Stimulated activated CD8-positive, alpha-beta memory T cell treated with anti-CD3 and anti-CD28 coated beads, Interleukin-12 subunit alpha, Interleukin-12 subunit beta, amount 100 ng/mL, for 24 hours (primary cell): Measurements from ENCODE around the gene ZNF423.

Source experiments
- DNase-seq: peaks from one replicate; pipeline ENCODE4 v3.0.0-alpha.2; 2020; ENCODE audit errors: extremely low read depth

ZNF423 gene

DNA sequence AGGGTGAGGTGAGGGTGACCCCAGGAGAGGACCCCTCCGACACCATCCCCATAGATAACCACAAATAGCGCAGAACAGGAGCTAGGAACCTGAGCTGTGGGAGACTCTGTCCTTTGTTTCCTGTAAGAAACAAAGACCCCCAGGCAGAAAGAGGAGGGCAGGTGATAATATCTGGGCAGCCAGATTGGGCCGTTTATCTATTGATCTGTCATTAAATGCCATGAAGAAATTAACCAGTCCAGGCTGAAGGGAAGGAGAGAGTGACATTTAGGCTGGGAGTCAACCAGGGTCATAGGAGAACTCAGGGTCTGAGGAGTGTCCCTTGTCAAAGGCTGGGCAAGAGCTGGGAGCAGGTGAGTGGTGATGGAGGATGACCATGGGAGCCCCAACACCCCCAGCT, 324.5 kb downstream of the ZNF423 start:
- no peak for DNase-seq

DNA sequence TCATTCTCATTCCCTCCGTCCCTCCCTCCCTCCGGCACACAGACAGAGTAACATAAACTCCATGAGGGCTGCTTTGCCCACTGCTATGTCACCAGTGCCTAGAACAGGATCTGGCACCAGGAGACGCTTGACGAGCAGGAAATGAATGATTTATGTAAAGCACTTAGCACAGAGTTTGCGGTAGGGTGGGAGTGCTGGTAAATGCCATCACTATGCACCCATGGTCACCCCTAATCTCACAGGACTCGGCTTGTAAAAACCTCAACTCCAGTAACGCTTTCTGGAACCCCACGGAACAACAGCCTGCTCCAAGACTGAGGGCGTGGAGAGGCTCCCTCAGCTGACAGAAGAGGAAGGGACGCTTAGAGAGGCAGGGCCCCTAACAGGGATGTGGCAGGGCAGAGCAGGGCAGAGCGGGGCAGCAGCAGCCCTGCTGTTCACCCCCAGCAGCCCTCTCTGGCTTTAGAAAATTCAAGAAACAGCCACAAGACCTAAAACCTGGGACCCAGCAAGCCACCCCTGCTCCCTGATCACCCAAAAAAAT, 325.4 kb downstream of the ZNF423 start:
- no peak for DNase-seq

- no peak for DNase-seq
Observed at GRCh38 chr16:49529411-49530045, 326.4 kb downstream of the ZNF423 start.

- no peak for DNase-seq
Observed at GRCh38 chr16:49528866-49529288, 327.0 kb downstream of the ZNF423 start.

GRCh38 chr16:49528060-49528865, 327.6 kb downstream of the ZNF423 start:
- DNase-seq = no peak

GRCh38 chr16:49527611-49528010, 328.3 kb downstream of the ZNF423 start:
- no peak for DNase-seq

- DNase-seq = no peak
Observed at GRCh38 chr16:49526860-49527365, 329.0 kb downstream of the ZNF423 start.

- no peak for DNase-seq
Observed at GRCh38 chr16:49524947-49525315, 331.0 kb downstream of the ZNF423 start.

DNA sequence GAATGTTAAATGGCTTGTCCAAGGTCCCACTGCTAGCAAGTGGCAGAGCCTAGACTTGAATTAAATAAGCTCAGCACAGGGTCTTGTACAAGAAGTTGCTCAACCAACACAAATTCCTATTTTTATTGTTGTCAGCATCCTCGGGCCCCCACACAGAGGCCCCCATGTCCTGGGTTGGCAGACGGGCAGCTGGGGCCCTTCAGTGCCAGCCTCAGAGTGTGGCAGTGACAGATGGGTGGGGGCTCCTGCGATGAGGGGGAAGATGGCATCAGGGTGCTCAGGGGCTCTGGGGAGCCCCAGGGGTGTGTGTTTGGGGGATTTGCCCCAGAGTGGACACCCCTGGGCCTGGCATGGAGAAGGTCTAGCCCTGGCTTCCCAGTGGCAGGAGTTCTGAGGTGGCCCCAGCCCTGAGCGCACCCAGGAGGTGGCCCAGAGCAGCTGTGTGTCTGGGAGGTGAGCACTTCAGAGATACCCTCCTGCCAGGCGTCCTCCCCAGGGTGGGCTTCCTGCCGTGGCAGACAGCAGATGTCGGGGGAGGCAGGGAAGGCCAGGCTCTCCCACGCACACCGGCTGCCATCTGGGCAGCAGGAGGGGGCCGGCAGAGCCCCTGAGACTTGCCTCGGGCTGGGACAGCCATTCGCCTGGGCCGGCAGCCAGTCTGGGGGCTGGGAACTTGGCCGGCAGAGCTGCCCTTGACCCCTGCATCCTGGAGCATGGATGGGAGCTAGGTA, 331.5 kb downstream of the ZNF423 start:
- DNase-seq = no peak

DNA sequence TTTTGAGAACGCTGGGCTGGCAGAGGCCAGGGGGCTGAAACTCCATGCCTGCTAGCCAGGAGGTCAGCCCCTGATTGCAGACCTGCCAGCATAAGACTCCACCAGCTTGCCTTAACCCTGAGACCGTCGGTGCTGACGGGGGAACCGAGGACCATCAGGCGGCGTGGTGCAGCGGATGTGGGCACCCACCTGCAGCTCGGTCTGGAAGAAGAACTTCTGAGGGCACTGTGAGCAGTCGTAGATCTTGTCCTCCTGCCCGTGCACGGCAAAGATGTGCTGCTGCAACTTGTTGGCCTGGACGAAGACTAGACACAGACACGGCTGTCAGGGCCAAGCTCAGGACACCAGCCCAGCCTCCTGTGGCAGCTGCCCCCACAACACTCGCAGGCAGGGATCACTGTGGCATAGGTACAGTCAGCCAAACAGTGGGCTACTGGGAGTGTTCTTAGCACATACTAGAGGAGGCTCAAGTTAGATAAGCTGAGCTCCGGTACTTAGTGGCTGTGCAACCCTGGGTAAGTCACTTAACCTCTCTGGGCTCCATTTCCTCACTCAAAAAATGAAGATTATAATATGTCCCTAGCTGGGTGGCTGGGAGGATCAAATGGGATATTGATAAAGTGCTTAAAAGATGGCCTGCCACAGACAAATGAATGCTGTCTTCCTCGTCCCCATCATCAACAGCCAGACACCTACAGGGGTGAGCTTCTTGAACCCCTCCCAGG, 332.3 kb downstream of the ZNF423 start:
- no peak for DNase-seq

GRCh38 chr16:49521734-49522325, 334.1 kb downstream of the ZNF423 start:
- DNase-seq = no peak

DNA sequence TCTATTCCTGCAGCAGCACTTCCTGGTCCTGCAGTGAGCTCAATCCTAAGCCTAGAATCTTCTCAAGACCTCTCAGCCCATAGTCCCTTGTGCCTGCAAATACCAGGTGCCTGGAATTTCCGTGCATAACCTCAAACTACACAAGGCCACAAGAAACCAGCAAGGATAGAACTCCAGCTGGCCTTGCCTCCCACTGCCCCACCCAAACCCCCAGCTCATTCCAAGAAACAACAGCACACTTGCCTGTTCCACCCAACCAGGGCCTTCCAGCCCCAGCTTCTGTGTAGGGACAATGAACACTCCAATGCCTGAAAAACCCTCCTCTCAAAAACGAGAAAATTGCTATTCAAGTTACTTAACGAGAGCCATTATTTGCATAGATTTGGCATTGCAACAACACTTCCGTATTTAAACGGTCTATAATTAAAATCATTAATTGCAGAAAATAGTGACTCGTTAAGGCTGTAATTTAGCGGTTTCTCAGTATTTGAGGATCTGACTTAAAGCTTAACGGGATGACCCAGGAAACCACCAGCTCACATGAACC, 335.3 kb downstream of the ZNF423 start:
- no peak for DNase-seq

GRCh38 chr16:49519741-49520140, 336.2 kb downstream of the ZNF423 start:
- DNase-seq = no peak

GRCh38 chr16:49519008-49519656, 336.8 kb downstream of the ZNF423 start:
- DNase-seq = no peak

DNA sequence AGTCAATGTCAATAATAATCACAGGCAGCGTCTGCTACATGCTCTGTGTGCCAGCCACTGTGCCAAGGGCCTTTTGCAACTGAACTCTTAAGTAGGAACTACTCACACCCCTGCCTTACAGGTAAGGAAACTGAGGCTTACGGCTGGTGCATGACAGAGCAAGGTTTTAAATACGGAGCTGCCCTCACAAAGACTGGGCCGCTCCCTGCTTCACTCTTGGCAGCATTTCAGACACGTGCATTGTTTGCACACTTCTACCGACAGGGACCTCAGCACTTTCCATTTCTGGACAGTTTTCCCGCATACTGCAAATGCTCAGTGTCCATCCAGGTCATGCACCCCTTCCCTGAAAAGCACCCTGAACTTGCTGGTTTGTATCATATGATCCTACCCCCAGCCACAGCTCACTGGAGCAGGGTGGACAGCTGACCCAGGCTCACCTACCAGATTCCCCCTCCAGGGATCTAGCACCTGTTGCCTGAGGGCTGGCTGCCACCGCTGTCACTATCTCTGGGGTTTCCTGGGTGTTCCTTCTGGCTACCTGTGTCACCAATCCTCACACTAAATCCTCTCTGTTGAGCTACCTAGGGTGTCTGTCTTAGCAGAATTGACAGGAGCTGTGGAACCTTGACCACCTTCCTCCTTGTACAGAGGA, 339.4 kb downstream of the ZNF423 start:
- no peak for DNase-seq

GRCh38 chr16:49515861-49516260, 340.1 kb downstream of the ZNF423 start:
- DNase-seq = no peak

GRCh38 chr16:49515016-49515565, 340.8 kb downstream of the ZNF423 start:
- DNase-seq = no peak

DNA sequence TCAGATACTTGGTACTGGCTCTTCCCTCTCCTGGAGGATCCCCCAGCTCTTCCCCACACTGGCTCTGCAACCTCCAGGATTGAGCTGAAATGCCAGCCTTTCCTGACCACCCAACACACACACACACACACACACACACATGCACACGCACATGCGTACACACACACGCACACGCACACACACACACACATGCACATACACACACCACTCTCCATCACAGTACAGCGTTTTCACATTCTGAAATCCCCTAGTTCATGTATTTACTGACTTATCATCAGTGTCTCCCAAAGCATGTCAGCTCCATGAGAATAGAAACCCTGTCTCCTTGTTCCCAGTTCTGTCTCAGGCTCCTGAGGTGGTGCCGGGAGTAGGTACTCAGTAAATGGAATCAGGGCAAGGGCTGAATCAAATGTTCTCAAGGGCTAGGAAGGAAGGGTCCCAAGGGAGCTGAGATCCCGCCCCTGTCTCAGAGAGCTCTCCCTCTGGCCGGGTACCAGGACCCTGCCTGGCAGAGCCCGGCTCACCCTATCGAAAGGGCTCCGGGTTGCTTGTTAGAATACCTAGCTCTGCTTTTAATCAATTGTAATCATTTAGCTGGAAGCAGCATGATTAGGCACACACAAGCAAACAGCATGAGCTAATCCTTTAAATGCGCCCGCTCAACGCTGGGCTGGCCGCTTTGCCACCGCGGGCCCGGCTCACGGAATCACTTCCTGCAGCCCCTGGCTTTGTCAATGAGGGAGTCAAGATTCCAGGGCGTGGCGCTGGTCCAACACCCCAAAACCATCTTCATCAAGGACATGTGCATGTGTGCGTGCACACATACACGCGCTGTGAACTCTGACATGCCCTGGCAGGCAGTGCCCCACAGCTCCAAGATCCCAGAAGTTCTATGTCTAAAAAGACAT, 341.6 kb downstream of the ZNF423 start:
- no peak for DNase-seq
